ENCODE measurements around the gene ABCC12. TPM values are rescaled to one million over a fixed set of nuclear protein-coding genes. Genes with fewer than 3 reads are reported as not detected.

Gene ABCC12
- total and polyA plus RNA-seq, 4 donors: not detected

GRCh38 chr16:48131201-48131935 lies 24.4 kb downstream of the ABCC12 start:
- no peak overlapping the region for H3K27ac ChIP-seq (ENCODE audit: low read depth in 1 of 2, low read length in 1 of 2)
- no peaks in the 10 kb centered on the region for H3K36me3 ChIP-seq (ENCODE audit: control insufficient read depth in 4 of 4, insufficient read depth in 4 of 4, low read length in 4 of 4)
- peaks cover 0 to 5% (median 0%) of the 10 kb centered on the region in 5 donors for H3K4me1 ChIP-seq (ENCODE audit: control insufficient read depth in 5 of 5, insufficient read depth in 5 of 5, low read length in 5 of 5)
- H3K9ac ChIP-seq (ENCODE audit: insufficient read depth in 1 of 2, low read length in 2 of 2): no peak overlapping the region
- H3K9me3 ChIP-seq (ENCODE audit: control insufficient read depth in 4 of 4, insufficient read depth in 3 of 4, low read length in 3 of 4): no peaks in the 10 kb centered on the region
- H3K4me3 ChIP-seq: no peak overlapping the region
- H3K27me3 ChIP-seq (ENCODE audit: control insufficient read depth in 3 of 3, insufficient read depth in 3 of 3, low read length in 2 of 3): no peaks in the 10 kb centered on the region
- 91 to 92% methylated on average over 6 of the region's 6 CpGs for WGBS, 2 donors
- no peak for TF ChIP-seq CTCF (IDR thresholded peaks at IDR 0.05; ENCODE audit: control extremely low read depth, extremely low read depth)
- ATAC-seq (ENCODE audit: insufficient read depth, low FRiP score): no peak
- DNase-seq: no peak

- ATAC-seq (ENCODE audit: insufficient read depth, low FRiP score) (no peak), DNase-seq (peak in 1 of 3 donors; percentile 2)
- Histone ChIP-seq H3K9me3 (ENCODE audit: control insufficient read depth in 4 of 4, insufficient read depth in 3 of 4, low read length in 3 of 4) (no peaks in the 10 kb centered on the region), H3K27me3 (ENCODE audit: control insufficient read depth in 3 of 3, insufficient read depth in 3 of 3, low read length in 2 of 3) (no peaks in the 10 kb centered on the region), H3K4me3 (no peak overlapping the region), H3K27ac (ENCODE audit: low read depth in 1 of 2, low read length in 1 of 2) (no peak overlapping the region), H3K4me1 (ENCODE audit: control insufficient read depth in 5 of 5, insufficient read depth in 5 of 5, low read length in 5 of 5) (peaks cover 0 to 5% (median 4%) of the 10 kb centered on the region in 5 donors), H3K36me3 (ENCODE audit: control insufficient read depth in 4 of 4, insufficient read depth in 4 of 4, low read length in 4 of 4) (no peaks in the 10 kb centered on the region), H3K9ac (ENCODE audit: insufficient read depth in 1 of 2, low read length in 2 of 2) (no peak overlapping the region)
- TF ChIP-seq CTCF (IDR thresholded peaks at IDR 0.05; ENCODE audit: control extremely low read depth, extremely low read depth): no peak
- WGBS, 2 donors: 77 to 90% methylated on average over 3 of the region's 3 CpGs
These were observed 25.9 kb downstream of the ABCC12 start for GRCh38 chr16:48129926-48130325.

DNA sequence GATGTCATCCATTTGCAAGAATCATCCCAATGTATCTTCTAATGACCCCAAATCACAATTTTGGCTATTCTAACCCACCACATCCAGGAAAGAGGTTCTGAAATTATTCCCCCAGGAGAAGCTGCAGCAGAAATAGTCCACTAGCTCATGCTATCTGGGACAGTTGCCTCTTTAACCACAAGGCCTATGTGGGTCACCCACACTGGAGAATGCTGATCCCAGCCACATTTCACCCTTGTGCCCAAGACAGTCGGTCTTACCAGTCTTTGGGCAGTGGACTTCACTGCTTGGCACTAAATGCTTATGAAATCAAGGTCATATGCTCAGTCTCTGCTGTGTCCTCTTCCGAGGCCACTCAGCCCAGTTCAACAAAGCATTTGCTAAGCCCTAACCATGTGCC lies 27.0 kb downstream of the ABCC12 start:
- no peak overlapping the region for H3K27ac ChIP-seq (ENCODE audit: low read depth in 1 of 2, low read length in 1 of 2)
- peaks cover 0 to 5% (median 4%) of the 10 kb centered on the region in 5 donors for H3K4me1 ChIP-seq (ENCODE audit: control insufficient read depth in 5 of 5, insufficient read depth in 5 of 5, low read length in 5 of 5)
- no peak overlapping the region for H3K4me3 ChIP-seq
- no peaks in the 10 kb centered on the region for H3K27me3 ChIP-seq (ENCODE audit: control insufficient read depth in 3 of 3, insufficient read depth in 3 of 3, low read length in 2 of 3)
- no peaks in the 10 kb centered on the region for H3K9me3 ChIP-seq (ENCODE audit: control insufficient read depth in 4 of 4, insufficient read depth in 3 of 4, low read length in 3 of 4)
- H3K9ac ChIP-seq (ENCODE audit: insufficient read depth in 1 of 2, low read length in 2 of 2): no peak overlapping the region
- ATAC-seq (ENCODE audit: insufficient read depth, low FRiP score) (no peak), DNase-seq (no peak)
- no peak for TF ChIP-seq CTCF (IDR thresholded peaks at IDR 0.05; ENCODE audit: control extremely low read depth, extremely low read depth)
- H3K36me3 ChIP-seq (ENCODE audit: control insufficient read depth in 4 of 4, insufficient read depth in 4 of 4, low read length in 4 of 4): no peaks in the 10 kb centered on the region
- 73 to 74% methylated on average over 2 of the region's 2 CpGs for WGBS, 2 donors

All from lung (tissue), 12 donors.